ENCODE data around the gene KNL1.
"Not testable (repeated sequence)": the region's sequence is repeated elsewhere in the genome, so short reads cannot be mapped to it uniquely, and the experiment has no call there.

KNL1 gene

GRCh38 chr15:40590667-40591050 lies 3.4 kb upstream of the KNL1 start:
- DNase-seq, result no peak

- no peak for DNase-seq
Measured at GRCh38 chr15:40591389-40591788, 2.7 kb upstream of the KNL1 start.

GRCh38 chr15:40593165-40593564 lies 884 bp upstream of the KNL1 start:
- DNase-seq, result no peak

- no peak for DNase-seq
Measured at GRCh38 chr15:40594429-40594836, 384 bp downstream of the KNL1 start.

GRCh38 chr15:40595219-40595618 lies 1.2 kb downstream of the KNL1 start:
- no peak for DNase-seq

GRCh38 chr15:40595773-40596172 lies 1.7 kb downstream of the KNL1 start:
- DNase-seq, result no peak

- DNase-seq, result no peak
Measured at GRCh38 chr15:40597024-40597423, 3.0 kb downstream of the KNL1 start.

- DNase-seq, result no peak
Measured at GRCh38 chr15:40598126-40598525, 4.1 kb downstream of the KNL1 start.

- DNase-seq, result no peak
Measured at GRCh38 chr15:40598672-40599071, 4.6 kb downstream of the KNL1 start.

GRCh38 chr15:40600956-40601355 lies 6.9 kb downstream of the KNL1 start:
- DNase-seq, result no peak

GRCh38 chr15:40603935-40604334 lies 9.9 kb downstream of the KNL1 start:
- DNase-seq, result no peak

- no peak for DNase-seq
Measured at GRCh38 chr15:40613080-40613479, 19.0 kb downstream of the KNL1 start.

- no peak for DNase-seq
Measured at GRCh38 chr15:40618023-40618422, 24.0 kb downstream of the KNL1 start.

GRCh38 chr15:40618906-40619305 lies 24.9 kb downstream of the KNL1 start:
- DNase-seq, result no peak

- DNase-seq, result no peak
Measured at GRCh38 chr15:40623361-40623760, 29.3 kb downstream of the KNL1 start.

GRCh38 chr15:40630313-40630712 lies 36.3 kb downstream of the KNL1 start:
- no peak for DNase-seq

- no peak for DNase-seq
Measured at GRCh38 chr15:40633178-40633577, 39.1 kb downstream of the KNL1 start.

- DNase-seq, result no peak
Measured at GRCh38 chr15:40637221-40637745, 43.2 kb downstream of the KNL1 start.

- DNase-seq, result no peak
Measured at GRCh38 chr15:40639677-40640076, 45.6 kb downstream of the KNL1 start.

- no peak for DNase-seq
Measured at GRCh38 chr15:40647523-40647922, 53.5 kb downstream of the KNL1 start.

GRCh38 chr15:40650479-40650878 lies 56.4 kb downstream of the KNL1 start:
- DNase-seq, result no peak

- DNase-seq, result no peak
Measured at GRCh38 chr15:40660686-40661085, 66.6 kb downstream of the KNL1 start.

GRCh38 chr15:40664909-40665308 lies 70.9 kb downstream of the KNL1 start:
- no peak for DNase-seq

- DNase-seq, result not testable (repeated sequence)
Measured at GRCh38 chr15:40676290-40676689, 82.2 kb downstream of the KNL1 start.

GRCh38 chr15:40676906-40677305 lies 82.9 kb downstream of the KNL1 start:
- not testable (repeated sequence) for DNase-seq

- DNase-seq, result no peak
Measured at GRCh38 chr15:40680151-40680550, 86.1 kb downstream of the KNL1 start.

Measured in stimulated activated CD4-positive, alpha-beta T cell treated with anti-CD3 and anti-CD28 coated beads, Interleukin-4, amount 100 ng/mL, for 24 hours (primary cell).